ENCODE results near the gene CYP2D6.
A peak's percentile ranks its signal among the peaks of the same experiment; 100 is the strongest.
"Not testable (repeated sequence)": the region's sequence is repeated elsewhere in the genome, so short reads cannot be mapped to it uniquely, and the experiment has no call there.

CYP2D6 gene

GRCh38 chr22:42134100-42135020 lies 3.8 kb upstream of the CYP2D6 start:
- DNase-seq: no peak

GRCh38 chr22:42132457-42132856 lies 1.8 kb upstream of the CYP2D6 start:
- DNase-seq: no peak

- DNase-seq: no peak
These were observed 952 bp upstream of the CYP2D6 start for GRCh38 chr22:42131562-42131961.

- not testable (repeated sequence) for DNase-seq
These were observed 428 bp downstream of the CYP2D6 start for GRCh38 chr22:42130182-42130581.

- not testable (repeated sequence) for DNase-seq
These were observed 1.6 kb downstream of the CYP2D6 start for GRCh38 chr22:42128776-42129694.

GRCh38 chr22:42128007-42128406 lies 2.6 kb downstream of the CYP2D6 start:
- not testable (repeated sequence) for DNase-seq

- no peak for DNase-seq
These were observed 3.0 kb downstream of the CYP2D6 start for GRCh38 chr22:42127606-42128005.

GRCh38 chr22:42123529-42123928 lies 7.1 kb downstream of the CYP2D6 start:
- DNase-seq: not testable (repeated sequence)

- DNase-seq: not testable (repeated sequence)
These were observed 10.2 kb downstream of the CYP2D6 start for GRCh38 chr22:42120231-42121021.

GRCh38 chr22:42116848-42117424 lies 13.7 kb downstream of the CYP2D6 start:
- no peak for DNase-seq

- not testable (repeated sequence) for DNase-seq
These were observed 15.2 kb downstream of the CYP2D6 start for GRCh38 chr22:42115420-42115830.

GRCh38 chr22:42114721-42115120 lies 15.9 kb downstream of the CYP2D6 start:
- DNase-seq: no peak

GRCh38 chr22:42112793-42113192 lies 17.8 kb downstream of the CYP2D6 start:
- DNase-seq: not testable (repeated sequence)

GRCh38 chr22:42111798-42112197 lies 18.8 kb downstream of the CYP2D6 start:
- DNase-seq: no peak

GRCh38 chr22:42108848-42109247 lies 21.8 kb downstream of the CYP2D6 start:
- DNase-seq: no peak

- not testable (repeated sequence) for DNase-seq
These were observed 26.2 kb downstream of the CYP2D6 start for GRCh38 chr22:42104332-42104860.

- no peak for DNase-seq
These were observed 29.4 kb downstream of the CYP2D6 start for GRCh38 chr22:42101199-42101598.

GRCh38 chr22:42091455-42091782 lies 39.2 kb downstream of the CYP2D6 start:
- DNase-seq: no peak

- peak; percentile 97 for DNase-seq
These were observed 39.8 kb downstream of the CYP2D6 start, which contains the start of gene NDUFA6 for GRCh38 chr22:42090596-42091454. NDUFA6 (minus strand) TSS chr22:42090772; CDS start chr22:42090744, 28 bp downstream.

- no peak for DNase-seq
These were observed 44.6 kb downstream of the CYP2D6 start for GRCh38 chr22:42086051-42086450.

Measured in right kidney (tissue), 1 donor.